ENCODE measurements around the gene DCAF8. TPM values are rescaled to one million over a fixed set of nuclear protein-coding genes. Genes with fewer than 3 reads are reported as not detected.
"Not testable (repeated sequence)": the region's sequence is repeated elsewhere in the genome, so short reads cannot be mapped to it uniquely, and the experiment has no call there.

Gene DCAF8
- 150 TPM for polyA plus RNA-seq (2012; ENCODE audit: insufficient read depth, insufficient read length)

DNA sequence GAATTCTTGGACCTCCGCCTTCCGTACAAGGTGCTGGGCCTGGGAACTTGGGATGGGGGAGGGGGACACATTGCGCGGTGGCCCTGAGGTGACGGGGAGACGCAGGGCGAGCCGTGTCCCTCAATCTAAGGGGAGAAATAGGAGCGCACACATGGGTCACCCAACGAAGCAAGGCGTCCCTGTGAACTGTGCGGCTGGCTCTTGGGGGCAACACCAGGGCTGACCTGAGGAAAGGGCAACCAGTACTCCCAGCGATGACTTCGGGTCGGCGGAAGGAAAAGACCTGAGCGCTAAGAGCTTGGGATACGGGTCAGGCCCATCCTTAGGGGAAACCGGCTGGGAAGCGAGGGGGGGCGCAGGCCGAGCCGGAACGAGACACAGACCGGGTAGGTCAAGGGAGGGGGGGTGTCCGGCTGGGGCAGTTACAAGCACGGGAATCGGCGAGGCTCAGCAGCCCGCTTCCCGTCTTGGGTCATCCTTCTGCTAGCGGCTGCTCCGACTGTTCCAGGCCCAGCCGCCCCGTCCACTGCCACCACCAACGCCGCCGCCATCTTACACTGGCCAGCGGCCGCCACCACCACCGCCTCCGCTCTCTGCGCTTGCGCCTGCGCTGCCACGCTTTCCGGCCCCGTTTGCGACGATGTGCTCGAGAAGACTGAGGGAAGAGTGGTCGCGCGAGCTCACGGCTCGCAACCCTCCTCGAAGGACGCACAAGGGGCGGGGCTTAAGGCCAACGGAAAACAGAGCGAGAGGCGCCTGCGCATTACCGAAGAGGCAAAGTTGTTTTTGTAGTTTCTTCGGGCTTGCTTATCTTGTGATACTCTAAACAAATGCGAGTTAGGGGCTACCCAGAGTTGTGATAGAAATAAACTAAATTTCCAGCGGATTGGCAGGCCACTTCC, at the start of gene DCAF8:
DCAF8 (minus strand) TSS at position 657 of the 902 bp plus-strand sequence. CDS start 18,541 bp downstream, outside the sequence.
- peak; percentile 96 for DNase-seq (ENCODE audit: low read depth, low spot score)
- peak within 1 kb of the TSS; percentile 99 for H3K4me3 ChIP-seq (ENCODE audit: low read length)

DNA sequence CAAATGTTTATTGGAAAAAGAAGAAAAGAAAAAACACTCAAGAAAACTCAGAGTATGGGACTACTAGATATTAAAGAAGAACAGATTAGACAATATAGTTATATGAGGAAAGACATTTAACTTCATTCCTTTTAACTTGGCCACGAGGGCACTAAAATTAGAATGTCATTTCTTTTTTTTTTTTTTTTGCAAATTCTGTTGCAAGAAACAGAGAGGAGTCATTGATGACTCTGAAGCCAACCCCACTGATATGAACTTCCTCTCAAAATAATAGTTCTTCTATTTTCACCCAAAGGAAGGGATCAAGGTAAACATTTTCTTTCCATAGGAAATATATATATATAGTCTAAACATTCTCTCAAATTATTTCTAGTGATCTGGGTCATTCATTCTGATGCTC, 47.2 kb upstream of the DCAF8 start:
- H3K4me3 ChIP-seq (ENCODE audit: low read length), result no peak overlapping the region
- no peak for DNase-seq (ENCODE audit: low read depth, low spot score)

DNA sequence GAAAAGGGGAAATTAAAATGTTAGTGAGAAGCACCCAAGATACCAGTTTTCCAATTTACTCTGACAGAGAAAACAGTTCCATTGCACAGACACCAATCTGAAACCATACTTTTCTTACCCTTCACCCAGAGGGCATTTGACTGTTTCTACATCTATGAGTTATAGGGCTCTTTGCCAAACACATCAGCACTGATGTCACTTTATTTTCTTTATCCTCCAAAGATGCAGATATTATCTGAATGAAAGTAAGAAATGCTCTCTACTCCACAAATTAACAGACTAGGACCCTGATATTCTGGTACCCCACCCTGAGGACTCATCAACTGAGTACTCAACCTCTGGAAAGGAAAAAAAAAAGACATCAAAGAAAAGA, 46.8 kb upstream of the DCAF8 start:
- H3K4me3 ChIP-seq (ENCODE audit: low read length), result no peak overlapping the region
- DNase-seq (ENCODE audit: low read depth, low spot score), result no peak

DNA sequence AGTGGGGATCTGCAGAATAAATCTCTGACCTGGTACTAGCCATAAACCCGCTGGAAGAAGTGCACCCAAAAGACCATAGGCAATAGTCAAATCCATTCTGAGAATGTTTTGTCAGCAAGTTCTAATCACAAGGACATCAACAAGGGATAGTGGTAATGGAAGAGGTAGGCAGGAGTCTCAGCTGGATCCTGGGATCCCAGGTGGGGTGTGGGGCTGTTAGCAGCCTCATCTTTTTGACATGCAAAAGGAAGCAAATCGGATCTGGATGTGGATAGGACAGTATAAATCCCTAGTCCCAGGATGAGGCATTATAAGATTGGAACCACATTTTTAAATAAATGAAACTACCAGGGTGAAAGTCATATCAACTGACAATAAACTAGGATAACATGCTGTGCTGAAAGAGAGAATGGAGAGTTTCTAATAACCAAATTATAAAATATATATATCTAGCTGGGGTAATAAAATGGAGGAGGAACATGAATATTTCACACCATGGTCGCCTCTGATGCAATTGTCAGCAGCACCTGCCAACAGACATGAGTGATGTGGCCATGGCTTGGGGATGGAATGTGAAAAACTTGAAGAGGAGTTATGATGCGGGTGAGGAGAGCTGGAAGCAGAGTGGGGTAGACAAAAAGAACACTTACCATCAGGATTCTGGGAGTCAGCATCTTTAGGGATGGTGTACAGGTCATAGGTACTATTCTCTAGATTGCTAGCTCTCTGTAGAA, 46.3 kb upstream of the DCAF8 start:
- DNase-seq (ENCODE audit: low read depth, low spot score), result no peak
- H3K4me3 ChIP-seq (ENCODE audit: low read length), result no peak overlapping the region

DNA sequence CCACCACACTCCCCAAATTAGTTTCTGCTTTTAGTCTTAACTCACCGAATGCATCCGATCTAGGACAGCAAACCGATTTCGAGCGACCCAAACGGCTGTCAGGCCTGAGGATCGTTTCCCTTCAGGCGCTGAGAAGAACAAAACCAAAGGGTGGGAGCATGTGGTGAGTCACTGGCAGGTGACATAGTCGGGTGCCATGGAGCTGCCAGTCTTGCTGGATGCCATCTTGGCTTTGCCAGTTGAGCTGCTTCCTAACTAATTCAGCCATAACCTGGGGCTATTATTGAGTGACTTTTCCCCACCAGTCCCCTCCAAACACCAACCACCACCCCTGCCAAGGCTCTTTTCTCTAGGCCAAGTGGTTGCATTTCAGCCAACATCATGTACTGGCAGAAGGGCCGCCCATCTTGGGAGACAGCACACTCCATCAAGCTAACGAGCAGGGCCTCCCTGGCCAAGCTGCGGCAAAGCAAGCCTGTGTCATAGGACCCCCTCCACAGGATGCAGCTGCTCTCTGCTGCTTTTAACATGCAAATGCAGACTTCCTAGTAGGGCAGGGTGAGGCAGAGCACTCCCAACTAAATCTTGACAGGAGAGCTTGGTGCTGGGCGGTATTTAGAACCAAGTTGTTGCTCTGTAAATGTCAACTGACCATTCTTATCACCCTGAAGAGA, 44.9 kb upstream of the DCAF8 start:
- H3K4me3 ChIP-seq (ENCODE audit: low read length), result no peak overlapping the region
- DNase-seq (ENCODE audit: low read depth, low spot score), result no peak

DNA sequence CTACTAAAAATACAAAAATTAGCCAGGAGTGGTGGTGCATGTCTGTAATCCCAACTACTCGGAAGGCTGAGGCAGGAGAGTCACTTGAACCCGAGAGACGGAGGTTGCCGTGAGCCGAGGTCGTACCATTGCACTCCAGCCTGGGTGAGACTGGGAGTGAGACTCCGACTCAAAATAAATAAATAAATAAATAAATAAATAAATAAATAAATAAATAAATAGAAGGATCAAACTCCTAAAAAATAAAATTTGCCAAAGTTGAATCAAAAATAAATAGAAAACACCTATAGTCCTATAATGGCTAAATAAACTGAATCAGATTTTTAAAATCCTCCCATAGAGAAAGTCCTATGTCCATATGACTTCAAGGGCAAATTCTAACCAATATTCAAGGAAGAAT, 37.8 kb upstream of the DCAF8 start:
- no peak for DNase-seq (ENCODE audit: low read depth, low spot score)
- H3K4me3 ChIP-seq (ENCODE audit: low read length), result no peak overlapping the region

DNA sequence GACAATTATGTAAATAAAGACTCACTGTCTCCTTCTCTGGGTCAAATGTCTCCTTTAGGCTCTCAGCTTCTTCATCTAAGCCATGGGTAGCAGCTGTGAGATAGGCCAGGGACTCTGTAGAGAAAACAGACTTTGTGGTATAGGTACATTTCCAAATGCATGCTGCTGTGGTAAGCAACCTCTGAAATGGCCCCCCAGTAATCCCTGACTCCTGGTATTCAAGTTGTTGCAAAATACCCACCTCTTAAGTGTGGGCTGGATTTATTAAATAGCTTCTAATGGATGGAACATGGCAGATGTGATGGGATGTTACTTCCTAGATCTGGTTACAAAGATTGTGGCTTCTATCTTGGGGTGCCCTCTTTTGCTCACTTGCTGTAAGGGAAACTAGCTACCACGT, 33.7 kb upstream of the DCAF8 start:
- DNase-seq (ENCODE audit: low read depth, low spot score), result no peak
- H3K4me3 ChIP-seq (ENCODE audit: low read length), result no peak overlapping the region

DNA sequence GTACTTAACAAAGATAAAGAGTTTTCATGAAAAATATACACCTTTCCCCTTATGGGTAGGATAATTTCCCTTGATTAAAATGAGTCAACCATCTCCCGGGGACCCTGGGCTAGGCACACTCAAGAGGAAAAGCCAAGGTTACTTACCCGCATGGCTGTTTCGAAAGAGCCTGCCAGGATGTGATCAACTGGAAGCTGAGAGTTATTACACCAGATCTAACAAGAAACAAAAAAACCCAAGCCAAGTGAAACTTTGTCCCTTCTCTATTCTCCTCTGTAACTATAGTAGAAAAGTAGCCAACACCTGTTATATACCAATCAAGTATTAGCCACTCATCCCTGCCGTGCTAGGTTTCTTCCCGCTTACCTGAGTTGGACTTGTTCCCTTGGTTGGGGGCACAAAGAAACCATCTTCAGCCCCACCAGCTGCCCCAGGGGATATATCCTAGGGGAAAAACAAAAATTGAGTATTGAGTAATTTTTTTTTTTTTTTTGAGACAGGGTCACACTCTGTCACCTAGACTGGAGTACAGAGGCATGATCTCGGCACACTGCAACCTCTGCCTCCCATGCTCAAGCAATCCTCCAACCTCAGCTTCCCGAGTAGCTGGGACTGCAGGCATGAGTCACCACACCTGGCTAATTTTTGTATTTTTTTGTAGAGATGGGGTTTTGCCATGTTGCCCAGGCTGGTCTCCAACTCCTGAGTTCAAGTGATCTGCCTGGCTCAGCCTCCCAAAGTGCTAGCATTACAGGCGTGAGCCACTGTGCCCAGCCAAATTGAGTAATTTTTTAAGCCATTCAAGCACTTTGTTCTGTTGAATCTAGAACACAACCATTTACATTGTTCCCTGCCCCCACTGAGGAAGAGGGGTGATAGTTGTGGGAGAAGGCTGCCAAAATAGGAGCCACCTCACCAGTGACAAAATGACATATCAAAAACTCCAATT, 30.9 kb upstream of the DCAF8 start:
- no peak overlapping the region for H3K4me3 ChIP-seq (ENCODE audit: low read length)
- no peak for DNase-seq (ENCODE audit: low read depth, low spot score)

DNA sequence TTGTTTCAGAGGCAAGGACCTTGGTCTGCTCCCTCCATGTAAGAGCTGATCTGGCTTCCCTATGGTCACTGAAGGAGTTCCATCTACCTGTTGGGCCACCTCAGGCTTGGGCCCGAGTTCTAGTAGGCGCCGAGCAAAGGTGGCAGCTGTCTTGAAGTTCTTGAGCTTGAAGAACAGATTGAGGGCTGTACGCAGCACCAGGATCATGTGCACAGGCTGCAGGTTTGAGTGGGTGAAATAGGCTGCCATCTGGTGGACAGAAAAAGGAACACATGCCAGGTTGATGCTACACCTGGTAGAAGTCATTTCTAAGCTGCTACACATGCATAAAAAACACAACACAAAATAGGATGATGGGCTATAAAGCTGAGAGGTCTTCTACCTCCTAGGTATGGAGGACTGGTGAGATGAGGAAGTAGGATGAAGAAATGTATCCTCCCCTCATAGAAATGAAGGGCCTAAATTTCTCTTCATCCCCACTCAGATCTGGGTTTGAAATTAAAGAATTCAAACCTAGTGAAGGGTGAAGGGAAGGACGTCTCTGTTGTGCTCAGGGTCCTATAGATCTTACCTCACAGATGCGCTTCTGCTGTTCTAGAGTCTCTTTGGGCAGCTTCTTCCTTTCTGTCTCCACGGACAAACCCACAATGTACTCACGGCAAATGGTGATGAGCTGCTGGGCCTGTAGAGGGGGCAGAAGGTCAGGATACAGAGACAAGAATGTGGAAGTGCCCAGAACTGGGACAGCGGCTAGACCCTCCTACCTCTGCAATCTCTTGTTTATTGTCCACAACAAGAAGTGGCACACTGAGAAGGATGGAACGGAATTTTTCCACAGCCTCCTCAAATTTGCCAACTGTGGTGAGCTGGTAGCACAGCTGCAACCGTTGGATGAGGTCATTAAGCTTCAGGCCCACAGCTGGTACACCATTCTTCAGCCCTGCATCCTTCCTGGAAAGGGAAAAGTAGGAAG, 29.2 kb upstream of the DCAF8 start:
- no peak overlapping the region for H3K4me3 ChIP-seq (ENCODE audit: low read length)
- DNase-seq (ENCODE audit: low read depth, low spot score), result peak; percentile 68

DNA sequence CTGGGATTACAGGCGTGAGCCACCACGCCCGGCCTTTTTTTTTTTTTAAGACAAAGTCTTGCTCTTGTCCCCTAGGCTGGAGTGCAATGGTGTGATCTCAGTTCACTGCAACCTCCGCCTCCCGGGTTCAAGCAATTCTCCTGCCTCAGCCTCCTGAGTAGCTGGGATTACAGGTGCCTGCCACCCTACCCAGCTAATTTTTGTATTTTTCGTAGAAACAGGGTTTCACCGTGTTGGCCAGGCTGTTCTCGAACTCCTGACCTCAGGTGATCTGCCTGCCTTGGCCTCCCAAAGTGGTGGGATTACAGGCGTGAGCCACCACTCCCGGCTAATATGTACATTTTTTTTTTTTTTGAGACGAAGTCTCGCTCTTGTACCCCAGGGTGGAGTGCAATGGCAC, 25.4 kb upstream of the DCAF8 start:
- H3K4me3 ChIP-seq (ENCODE audit: low read length); DNase-seq (ENCODE audit: low read depth, low spot score): not testable (repeated sequence)

DNA sequence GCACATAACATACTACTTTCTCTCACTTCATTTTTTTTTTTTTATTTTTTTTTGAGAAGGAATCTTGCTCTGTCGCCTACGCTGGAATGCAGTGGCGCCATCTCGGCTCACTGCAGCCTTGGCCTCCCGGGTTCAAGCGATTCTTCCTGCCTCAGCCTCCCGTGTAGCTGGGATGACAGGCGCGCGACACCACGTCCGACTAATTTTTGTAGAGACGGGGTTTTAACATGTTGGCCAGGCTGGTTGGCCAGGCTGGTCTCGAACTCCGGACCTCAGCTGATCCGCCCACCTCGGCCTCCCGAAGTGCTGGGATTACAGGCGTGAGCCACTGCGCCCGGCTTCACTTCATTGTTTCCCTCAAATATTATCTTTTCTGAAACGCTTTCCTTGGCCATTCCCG, 23.2 kb upstream of the DCAF8 start:
- H3K4me3 ChIP-seq (ENCODE audit: low read length), result peak overlapping the region; percentile 96
- no peak for DNase-seq (ENCODE audit: low read depth, low spot score)

DNA sequence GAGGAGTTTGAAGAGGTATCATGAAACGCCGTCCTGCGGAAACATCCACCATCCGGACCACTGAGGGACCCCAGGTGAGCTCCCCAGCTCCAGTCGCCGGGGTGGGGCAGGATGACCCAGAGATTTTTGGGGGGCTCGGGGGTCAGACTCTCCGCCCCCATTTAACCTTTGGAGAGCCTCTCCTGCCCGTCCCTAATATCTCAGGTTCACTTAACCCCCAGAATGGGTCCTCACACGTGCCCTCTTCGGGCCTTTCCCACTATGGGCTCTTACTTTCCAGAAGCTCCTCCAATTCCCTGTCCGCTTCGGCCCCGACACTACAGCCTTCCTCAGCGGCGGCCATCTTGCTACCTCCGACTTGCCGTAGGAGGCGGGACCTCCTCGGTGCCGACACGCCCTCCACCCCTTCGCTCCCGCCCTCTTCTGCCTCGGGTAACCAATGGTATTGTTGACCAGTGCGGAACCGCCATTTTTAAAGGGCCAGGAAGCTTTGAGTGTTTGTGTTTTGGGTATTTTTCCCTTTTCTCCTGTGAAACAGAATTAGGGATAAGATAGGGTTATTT, 22.5 kb upstream of the DCAF8 start, which contains the start of gene PEX19:
PEX19 (minus strand) TSS at position 352 of the 563 bp plus-strand sequence; CDS start at position 343, 9 bp downstream.
- DNase-seq (ENCODE audit: low read depth, low spot score), result peak; percentile 89
- peak within 1 kb of the TSS; percentile 96 for H3K4me3 ChIP-seq (ENCODE audit: low read length)

DNA sequence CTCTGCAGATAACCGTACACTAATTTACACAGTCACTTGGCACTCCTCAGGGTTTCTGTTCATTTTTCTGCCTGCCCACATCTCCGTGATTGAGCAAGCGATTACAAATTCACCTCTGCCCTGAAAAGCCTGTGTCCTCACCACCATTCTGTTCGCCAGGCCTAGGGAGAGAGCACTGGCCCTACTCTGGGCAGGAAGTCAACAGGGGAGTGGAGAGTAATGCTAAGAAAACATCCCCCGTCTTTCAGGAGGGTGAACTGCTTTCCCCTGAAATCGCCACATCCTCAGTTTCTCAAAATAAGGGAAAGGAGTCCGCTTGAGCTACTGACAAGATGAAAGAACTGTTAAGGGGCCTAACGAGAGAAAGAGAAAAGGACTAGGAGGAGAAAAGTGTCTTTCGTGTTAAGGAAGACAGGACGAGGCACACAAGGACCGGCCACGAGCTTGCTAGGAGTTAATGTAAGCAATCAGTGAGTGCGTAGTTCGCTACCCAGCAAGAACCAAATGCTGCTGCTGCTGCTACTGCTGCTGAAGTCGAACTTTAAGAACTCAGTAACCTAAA, 22.0 kb upstream of the DCAF8 start:
- peak; percentile 12 for DNase-seq (ENCODE audit: low read depth, low spot score)
- H3K4me3 ChIP-seq (ENCODE audit: low read length), result peak overlapping the region; percentile 96

DNA sequence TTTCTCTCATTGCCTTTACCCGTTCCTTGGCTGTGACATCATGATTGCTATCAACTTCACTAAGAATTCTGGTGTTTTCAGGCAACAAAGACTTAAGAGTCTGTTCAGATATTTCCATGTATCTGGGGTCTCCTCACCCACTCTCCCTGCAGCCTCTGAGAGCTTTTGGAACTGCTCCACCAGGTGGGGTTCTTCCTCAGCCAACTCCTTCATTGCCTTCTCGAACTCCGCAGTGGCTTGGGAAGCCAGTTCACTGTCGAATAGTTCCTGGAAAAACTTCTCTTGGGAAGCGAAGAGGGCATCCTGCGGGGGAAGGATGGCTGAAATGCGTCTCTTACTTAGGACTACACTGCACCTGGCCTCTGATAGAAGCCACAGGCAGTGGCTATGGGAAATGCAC, 20.5 kb upstream of the DCAF8 start:
- no peak overlapping the region for H3K4me3 ChIP-seq (ENCODE audit: low read length)
- DNase-seq (ENCODE audit: low read depth, low spot score), result no peak

DNA sequence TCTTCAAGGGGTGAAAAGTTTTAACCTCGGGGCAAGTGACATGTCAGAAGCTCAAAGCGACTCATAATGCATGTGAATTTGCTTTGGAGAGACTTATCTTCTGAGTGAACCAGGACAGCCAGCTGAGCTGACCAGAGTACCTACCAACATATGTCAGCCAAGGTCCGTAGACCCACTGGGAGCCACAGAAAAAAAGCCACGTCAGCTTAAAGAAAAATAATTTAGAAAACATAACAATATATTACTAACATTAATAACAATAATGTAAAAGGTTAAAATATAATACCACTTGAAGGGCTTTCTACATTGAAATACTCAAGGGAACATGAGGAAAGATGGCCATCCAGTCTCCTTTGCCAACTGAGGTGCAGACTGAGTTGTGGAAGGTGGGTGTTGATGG, 15.6 kb upstream of the DCAF8 start:
- no peak for DNase-seq (ENCODE audit: low read depth, low spot score)
- no peak overlapping the region for H3K4me3 ChIP-seq (ENCODE audit: low read length)

DNA sequence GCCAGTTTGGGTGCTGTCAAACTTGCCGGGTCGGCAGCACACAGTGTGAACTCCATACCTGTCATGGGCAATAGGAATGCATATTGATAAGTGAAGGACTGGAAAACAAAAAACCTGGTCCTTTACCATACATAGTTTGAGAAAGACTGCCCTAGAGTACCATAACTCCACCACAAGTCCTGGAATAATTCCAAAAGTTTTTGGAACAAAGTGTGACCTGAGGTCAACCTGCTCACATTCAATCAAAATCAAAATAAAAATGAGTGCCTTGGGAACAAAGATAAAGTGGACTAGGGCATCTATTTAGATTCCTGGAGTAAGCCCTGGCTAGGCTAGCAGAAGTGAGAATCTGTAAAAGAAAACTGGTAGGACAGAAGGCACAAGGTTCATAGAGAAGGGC, 15.0 kb upstream of the DCAF8 start:
- no peak overlapping the region for H3K4me3 ChIP-seq (ENCODE audit: low read length)
- no peak for DNase-seq (ENCODE audit: low read depth, low spot score)

DNA sequence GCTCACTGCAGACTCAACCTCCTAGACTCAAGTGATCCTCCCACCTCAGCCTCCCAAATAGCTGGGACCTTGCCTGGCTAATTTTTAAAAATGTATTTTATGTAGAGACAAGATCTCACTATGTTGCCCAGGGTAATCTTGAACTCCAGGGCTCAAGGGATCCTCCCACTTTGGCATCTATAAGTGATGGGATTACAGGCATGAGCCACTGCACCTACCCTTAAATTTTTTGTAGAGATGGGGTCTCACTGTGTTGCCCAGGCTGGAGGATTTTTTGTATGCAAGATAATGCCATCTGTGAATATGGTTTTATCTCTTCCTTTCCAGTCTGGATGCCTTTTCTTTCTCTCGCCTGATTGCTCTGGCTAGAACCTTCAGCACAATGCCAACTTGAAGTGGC, 8.7 kb upstream of the DCAF8 start:
- H3K4me3 ChIP-seq (ENCODE audit: low read length), result no peak overlapping the region

More for the DNA sequence above, 8.7 kb upstream of the DCAF8 start:
- no peak for DNase-seq (ENCODE audit: low read depth, low spot score)
